ENCODE results near the gene TENT4B. TPM values are rescaled to one million over a fixed set of nuclear protein-coding genes. Genes with fewer than 3 reads are reported as not detected.

The TENT4B gene
- total RNA-seq = 13.5 and 16.1 TPM in 2 replicates

GRCh38 chr16:50152807-50153595 lies at the start of gene TENT4B:
TENT4B (plus strand) TSS chr16:50153306; CDS start chr16:50153622, 316 bp downstream.

GRCh38 chr16:50266337-50267091 lies 113.4 kb downstream of the TENT4B start, which contains the start of gene ADCY7:
ADCY7 (plus strand) TSS chr16:50266551; CDS start chr16:50288180, 21,629 bp downstream.

Small RNAs within 50 kb of the gene (small RNA-seq; reads per million reads assigned to genes)
- gene RF00156 = not detected
- gene RPL10P14 = not detected

Other genes starting within 250 kb of the TENT4B start
- 28.1 and 32.9 TPM in 2 replicates for gene CNEP1R1, start 128.1 kb upstream of the TENT4B start, total RNA-seq
- 29.2 and 30.7 TPM in 2 replicates for gene HEATR3, start 87.3 kb upstream of the TENT4B start, total RNA-seq
- 56.0 and 86.2 TPM in 2 replicates for gene ADCY7, start 113.2 kb downstream of the TENT4B start, total RNA-seq
- 23.7 and 23.8 TPM in 2 replicates for gene BRD7, start 215.7 kb downstream of the TENT4B start, total RNA-seq